Esophagus muscularis mucosa (tissue), 3 donors: Measurements from ENCODE around the gene PIK3R6.

Experiments used
- EP300 ChIP-seq: sonication (generic); formaldehyde crosslinking; IDR thresholded peaks from one replicate; pipeline ENCODE4 v1.6.1; 2017; ENCODE audit warnings: antibody characterized with exemption
- TF ChIP-seq, protein P1 (sequence below), 3 experiments: fragments of 200-600 bp in 2 of 3; fragments of 450-650 bp in 1 of 3; sonication (generic) in 2 of 3; IDR thresholded peaks; one replicate each; pipeline ENCODE4 v1.5.1; 2017 to 2019; ENCODE audit warnings: antibody characterized with exemption in 3 of 3, mild to moderate bottlenecking in 2 of 3, moderate library complexity in 1 of 3

- TF ChIP-seq EP300, result no peak
- TF ChIP-seq, protein P1, sequence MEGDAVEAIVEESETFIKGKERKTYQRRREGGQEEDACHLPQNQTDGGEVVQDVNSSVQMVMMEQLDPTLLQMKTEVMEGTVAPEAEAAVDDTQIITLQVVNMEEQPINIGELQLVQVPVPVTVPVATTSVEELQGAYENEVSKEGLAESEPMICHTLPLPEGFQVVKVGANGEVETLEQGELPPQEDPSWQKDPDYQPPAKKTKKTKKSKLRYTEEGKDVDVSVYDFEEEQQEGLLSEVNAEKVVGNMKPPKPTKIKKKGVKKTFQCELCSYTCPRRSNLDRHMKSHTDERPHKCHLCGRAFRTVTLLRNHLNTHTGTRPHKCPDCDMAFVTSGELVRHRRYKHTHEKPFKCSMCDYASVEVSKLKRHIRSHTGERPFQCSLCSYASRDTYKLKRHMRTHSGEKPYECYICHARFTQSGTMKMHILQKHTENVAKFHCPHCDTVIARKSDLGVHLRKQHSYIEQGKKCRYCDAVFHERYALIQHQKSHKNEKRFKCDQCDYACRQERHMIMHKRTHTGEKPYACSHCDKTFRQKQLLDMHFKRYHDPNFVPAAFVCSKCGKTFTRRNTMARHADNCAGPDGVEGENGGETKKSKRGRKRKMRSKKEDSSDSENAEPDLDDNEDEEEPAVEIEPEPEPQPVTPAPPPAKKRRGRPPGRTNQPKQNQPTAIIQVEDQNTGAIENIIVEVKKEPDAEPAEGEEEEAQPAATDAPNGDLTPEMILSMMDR (IDR thresholded peaks at IDR 0.05), result no peak
Measured at GRCh38 chr17:8800656-8801055, 66.8 kb downstream of the PIK3R6 start.
